ENCODE results near the gene KLK14. TPM values are rescaled to one million over a fixed set of nuclear protein-coding genes. Genes with fewer than 3 reads are reported as not detected.

KLK14 gene
- total RNA-seq, 6 experiments from 2014 or later, result 0.17 to 0.18 TPM; not detected in 4

DNA sequence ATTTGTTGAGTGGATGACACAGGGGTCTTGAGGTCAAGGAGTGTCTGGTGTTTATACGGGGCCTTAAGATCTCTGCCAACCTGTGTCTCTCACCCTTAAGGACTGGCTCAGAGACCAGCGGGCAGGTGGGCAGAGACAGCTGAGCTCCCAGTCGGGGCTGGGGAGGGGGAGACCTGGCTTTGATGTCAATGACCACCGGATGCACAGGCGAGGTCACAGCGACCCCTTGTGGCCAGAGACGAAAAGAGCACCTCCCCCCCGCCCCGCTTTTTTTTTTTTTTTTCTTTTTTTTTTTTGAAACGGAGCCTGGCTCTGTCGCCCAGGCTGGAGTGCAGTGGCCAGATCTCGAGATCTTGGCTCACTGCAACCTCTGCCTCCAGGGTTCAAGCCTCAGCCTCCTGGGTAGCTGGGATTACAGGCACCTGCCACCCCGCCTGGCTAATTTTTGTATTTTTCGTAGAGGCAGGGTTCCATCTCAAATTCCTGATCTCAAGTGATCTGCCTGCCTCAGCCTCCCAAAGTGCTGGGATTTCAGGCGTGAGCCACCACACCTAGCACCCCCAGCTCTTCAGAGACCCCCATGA is 12.1 kb upstream of the KLK14 start:
- H3K4me3 ChIP-seq, result no peak overlapping the region
- ATAC-seq, result no peak
- 40% methylated on average over 7 of the region's 15 CpGs for WGBS (ENCODE audit: insufficient coverage, low coverage, low lambda C conversion rate, missing lambda C conversion rate)
- H3K9me3 ChIP-seq, result no peaks in the 10 kb centered on the region
- DNase-seq, result peak in 1 of 3 donors; percentile 50
- H3K36me3 ChIP-seq, result no peaks in the 10 kb centered on the region
- intact Hi-C loops (cut with DNase I), result no loop called here
- no peaks in the 10 kb centered on the region for H3K4me1 ChIP-seq
- H3K27ac ChIP-seq, result no peak overlapping the region
- no peak for TF ChIP-seq POLR2A (IDR thresholded peaks at IDR 0.05)
- TF ChIP-seq, protein P1, sequence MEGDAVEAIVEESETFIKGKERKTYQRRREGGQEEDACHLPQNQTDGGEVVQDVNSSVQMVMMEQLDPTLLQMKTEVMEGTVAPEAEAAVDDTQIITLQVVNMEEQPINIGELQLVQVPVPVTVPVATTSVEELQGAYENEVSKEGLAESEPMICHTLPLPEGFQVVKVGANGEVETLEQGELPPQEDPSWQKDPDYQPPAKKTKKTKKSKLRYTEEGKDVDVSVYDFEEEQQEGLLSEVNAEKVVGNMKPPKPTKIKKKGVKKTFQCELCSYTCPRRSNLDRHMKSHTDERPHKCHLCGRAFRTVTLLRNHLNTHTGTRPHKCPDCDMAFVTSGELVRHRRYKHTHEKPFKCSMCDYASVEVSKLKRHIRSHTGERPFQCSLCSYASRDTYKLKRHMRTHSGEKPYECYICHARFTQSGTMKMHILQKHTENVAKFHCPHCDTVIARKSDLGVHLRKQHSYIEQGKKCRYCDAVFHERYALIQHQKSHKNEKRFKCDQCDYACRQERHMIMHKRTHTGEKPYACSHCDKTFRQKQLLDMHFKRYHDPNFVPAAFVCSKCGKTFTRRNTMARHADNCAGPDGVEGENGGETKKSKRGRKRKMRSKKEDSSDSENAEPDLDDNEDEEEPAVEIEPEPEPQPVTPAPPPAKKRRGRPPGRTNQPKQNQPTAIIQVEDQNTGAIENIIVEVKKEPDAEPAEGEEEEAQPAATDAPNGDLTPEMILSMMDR (IDR thresholded peaks at IDR 0.05), result peak in 3 of 4 donors; percentile 47 to 51 (median 50)
- H3K27me3 ChIP-seq, result no peaks in the 10 kb centered on the region

DNA sequence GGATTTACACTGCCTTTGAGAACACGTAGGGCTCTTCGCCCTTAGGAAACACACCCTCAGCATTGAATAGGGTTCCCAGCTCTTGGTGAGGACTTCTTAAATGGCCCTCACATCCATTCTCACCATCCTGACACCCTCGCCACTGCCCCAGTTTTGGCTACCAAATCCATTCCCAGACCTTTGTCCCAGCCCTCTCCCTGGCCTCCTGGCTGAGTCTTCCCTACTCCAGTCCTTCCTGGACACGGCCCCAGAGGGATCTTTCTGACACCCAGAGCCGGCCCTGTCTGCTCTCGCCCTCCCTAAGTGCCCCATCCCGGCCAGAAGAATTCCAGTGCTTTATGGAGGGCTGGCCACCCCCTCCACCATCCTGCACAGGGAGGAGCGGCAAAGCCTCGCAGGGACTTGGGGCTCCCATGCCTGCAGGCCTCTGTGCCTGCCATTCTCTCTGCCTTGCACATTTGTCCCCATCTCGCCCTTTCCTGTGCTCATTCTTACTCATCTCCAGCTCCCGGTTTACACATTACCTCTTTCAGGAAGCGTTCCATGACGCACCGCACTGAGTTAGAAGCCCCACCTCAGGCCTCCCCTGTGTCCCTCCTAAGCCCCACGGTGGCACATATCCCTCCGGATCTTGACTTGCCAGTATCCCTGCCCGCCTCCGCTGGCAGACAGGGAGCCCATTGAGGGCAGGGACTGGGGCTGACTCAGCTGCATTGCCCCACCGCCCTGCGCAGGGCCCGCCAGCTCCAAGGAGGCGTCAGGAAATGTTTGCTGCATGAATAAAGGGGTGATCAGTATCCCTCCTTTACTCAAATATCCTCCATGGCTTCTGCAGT is 11.0 kb upstream of the KLK14 start:
- intact Hi-C loops (cut with DNase I), result no loop called here
- H3K4me1 ChIP-seq, result no peaks in the 10 kb centered on the region
- no peaks in the 10 kb centered on the region for H3K27me3 ChIP-seq
- H3K9me3 ChIP-seq, result no peaks in the 10 kb centered on the region
- no peak overlapping the region for H3K4me3 ChIP-seq
- WGBS (ENCODE audit: insufficient coverage, low coverage, low lambda C conversion rate, missing lambda C conversion rate), result 81% methylated on average over 9 of the region's 22 CpGs
- H3K27ac ChIP-seq, result no peak overlapping the region
- DNase-seq (peak in 1 of 3 donors; percentile 35), ATAC-seq (no peak)
- no peak for TF ChIP-seq POLR2A (IDR thresholded peaks at IDR 0.05)
- TF ChIP-seq, protein P1 (IDR thresholded peaks at IDR 0.05), result no peak
- no peaks in the 10 kb centered on the region for H3K36me3 ChIP-seq

DNA sequence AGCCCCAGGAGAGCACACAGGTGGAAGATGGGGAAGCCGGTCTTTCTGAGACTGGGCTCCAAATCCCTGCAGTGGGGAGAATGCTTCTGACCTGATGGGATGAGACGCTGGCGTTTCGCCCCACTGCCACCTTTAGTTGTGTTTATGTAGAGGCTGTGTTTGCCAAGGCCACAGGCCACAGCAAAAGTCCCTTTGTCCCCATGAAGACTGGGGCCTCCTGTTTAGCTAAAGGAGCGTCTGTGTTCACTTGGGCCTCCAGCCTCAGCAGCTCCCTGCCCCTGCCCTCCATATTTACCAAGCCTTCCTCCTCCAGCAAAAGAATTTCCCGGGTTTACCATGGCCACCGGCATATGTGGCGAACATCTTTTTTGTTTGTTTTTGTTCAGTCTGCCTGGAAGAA is 10.4 kb upstream of the KLK14 start:
- 45% methylated on average over 5 of the region's 8 CpGs for WGBS (ENCODE audit: insufficient coverage, low coverage, low lambda C conversion rate, missing lambda C conversion rate)
- ATAC-seq, result no peak
- intact Hi-C loops (cut with DNase I), result no loop called here

DNA sequence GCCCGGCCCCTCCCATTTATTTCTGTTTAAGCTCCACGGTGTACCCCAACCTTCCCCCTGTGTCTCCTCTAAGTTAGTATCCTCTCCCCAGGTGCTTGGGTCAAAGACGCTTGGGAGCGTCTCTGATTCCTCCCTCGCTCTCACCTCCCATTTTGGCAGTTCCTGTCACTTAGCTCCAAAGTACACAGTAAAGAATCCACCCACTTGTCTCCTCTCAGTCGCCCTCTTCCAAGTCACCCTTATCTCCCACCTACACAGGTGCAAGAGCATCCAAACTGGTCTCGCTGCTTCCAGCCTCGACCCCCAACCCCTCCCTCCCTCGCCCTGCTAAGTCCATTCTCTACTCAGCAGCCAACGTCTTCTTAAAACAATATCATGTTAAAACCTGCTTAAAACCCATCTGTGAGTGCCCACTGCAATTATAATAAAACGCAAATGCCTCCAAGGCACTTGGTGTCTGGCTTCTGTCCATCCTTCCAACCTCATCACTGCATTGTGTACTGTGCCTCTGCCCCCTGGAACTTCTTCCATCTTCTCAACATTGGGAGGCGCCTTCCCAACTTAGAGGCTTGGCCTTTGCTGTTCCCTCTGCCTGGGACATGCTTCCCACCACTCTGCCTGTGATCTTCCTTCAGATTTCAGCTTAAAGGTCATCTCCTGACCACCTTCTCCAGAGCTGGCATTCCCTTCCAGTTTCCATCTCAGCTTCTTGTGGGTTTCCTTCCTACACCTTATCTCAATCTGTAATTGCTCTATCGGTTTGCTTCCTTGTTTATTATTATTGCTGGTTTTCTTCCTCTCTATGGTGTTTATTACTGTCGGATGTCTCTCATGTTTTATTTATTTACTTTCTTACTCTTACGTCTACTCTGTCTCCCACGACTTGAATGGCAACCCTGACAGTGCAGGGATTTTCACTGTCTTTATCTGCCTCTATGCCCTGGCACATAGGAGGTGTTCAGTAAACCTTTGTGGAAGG is 9.5 kb upstream of the KLK14 start:
- WGBS (ENCODE audit: insufficient coverage, low coverage, low lambda C conversion rate, missing lambda C conversion rate), result 42% methylated on average over 14 of the region's 16 CpGs
- intact Hi-C loops (cut with DNase I), result no loop called here
- no peaks in the 10 kb centered on the region for H3K4me1 ChIP-seq
- no peaks in the 10 kb centered on the region for H3K36me3 ChIP-seq
- DNase-seq (no peak), ATAC-seq (no peak)
- no peaks in the 10 kb centered on the region for H3K9me3 ChIP-seq
- no peak overlapping the region for H3K27ac ChIP-seq
- no peak overlapping the region for H3K4me3 ChIP-seq
- TF ChIP-seq, protein P1 (IDR thresholded peaks at IDR 0.05), result no peak
- H3K27me3 ChIP-seq, result no peaks in the 10 kb centered on the region

More for the DNA sequence above, 10.4 kb upstream of the KLK14 start:
- peak in 1 of 3 donors; percentile 18 for DNase-seq
- H3K27me3 ChIP-seq, result no peaks in the 10 kb centered on the region
- no peak overlapping the region for H3K4me3 ChIP-seq
- H3K27ac ChIP-seq, result no peak overlapping the region
- no peaks in the 10 kb centered on the region for H3K9me3 ChIP-seq
- H3K36me3 ChIP-seq, result no peaks in the 10 kb centered on the region
- no peaks in the 10 kb centered on the region for H3K4me1 ChIP-seq
- TF ChIP-seq, protein P1 (IDR thresholded peaks at IDR 0.05), result no peak
- no peak for TF ChIP-seq POLR2A (IDR thresholded peaks at IDR 0.05)
